PC-3 (cell line): ENCODE results near the gene ZIC4.

Source experiments
- EZH2 ChIP-seq: fragments of 300-600 bp; sonication (generic); IDR thresholded peaks from one replicate; pipeline ENCODE4 v1.6.1; 2017; ENCODE audit warnings: antibody characterized with exemption, mild to moderate bottlenecking, low read length; ENCODE audit not compliant: unreplicated experiment
- EZH2phosphoT487 ChIP-seq: fragments of 300-600 bp; sonication (generic); IDR thresholded peaks from 2 replicates; pipeline ENCODE4 v1.6.1; 2018; ENCODE audit warnings: mild to moderate bottlenecking, antibody characterized with exemption, low read length, borderline replicate concordance
- TF ChIP-seq, protein P1 (sequence below): fragments of 300-600 bp; sonication (generic); conservative IDR thresholded peaks from 2 replicates; pipeline ENCODE4 v1.5.1; 2017; ENCODE audit warnings: antibody characterized with exemption, low read depth, mild to moderate bottlenecking, low read length

DNA sequence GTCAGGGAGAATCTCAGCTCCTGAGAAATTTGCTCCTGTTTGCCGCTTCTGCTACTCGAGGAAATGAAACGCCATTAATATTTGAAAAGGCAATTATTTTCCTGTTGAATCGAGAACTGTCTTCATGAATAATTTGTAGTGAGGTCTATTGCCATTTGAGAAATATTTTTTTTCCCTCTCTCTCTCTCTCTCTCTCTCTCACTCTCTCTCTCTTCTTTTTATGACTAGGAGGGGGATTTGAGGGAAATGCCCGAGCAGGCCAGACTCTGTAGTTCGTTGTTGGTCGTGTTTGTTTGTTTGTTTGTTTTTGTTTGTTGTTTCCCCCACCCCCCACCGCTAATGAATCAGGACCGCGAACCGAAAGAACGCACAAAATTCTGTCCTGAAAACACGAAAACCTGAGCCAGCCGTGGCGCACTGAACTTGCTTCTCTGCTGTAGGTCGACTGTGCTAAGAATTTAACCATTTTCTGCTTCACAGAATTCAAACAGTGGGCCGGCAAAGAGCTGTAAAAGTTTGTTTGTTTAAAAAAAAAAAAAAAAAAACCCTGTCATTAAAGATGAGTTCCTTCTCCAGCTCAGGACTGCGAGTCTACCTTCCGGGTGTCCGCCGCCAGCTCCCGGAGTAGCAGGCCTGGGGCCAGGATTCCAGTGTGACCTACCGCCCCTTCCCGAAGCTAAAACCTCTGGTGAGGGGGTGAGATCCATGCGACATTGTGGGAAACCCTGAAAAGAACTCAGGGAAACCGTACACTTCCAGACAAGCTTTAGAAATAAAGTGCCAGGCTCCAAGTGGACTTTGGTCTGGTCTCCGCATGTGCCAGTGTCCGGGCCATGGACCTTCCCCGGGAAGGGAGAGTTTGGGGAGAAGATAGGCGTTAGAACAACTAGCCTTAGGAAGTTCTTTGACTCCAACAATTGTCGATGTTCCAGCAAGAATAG lies 12.1 kb downstream of the ZIC4 start:
- TF ChIP-seq, protein P1, sequence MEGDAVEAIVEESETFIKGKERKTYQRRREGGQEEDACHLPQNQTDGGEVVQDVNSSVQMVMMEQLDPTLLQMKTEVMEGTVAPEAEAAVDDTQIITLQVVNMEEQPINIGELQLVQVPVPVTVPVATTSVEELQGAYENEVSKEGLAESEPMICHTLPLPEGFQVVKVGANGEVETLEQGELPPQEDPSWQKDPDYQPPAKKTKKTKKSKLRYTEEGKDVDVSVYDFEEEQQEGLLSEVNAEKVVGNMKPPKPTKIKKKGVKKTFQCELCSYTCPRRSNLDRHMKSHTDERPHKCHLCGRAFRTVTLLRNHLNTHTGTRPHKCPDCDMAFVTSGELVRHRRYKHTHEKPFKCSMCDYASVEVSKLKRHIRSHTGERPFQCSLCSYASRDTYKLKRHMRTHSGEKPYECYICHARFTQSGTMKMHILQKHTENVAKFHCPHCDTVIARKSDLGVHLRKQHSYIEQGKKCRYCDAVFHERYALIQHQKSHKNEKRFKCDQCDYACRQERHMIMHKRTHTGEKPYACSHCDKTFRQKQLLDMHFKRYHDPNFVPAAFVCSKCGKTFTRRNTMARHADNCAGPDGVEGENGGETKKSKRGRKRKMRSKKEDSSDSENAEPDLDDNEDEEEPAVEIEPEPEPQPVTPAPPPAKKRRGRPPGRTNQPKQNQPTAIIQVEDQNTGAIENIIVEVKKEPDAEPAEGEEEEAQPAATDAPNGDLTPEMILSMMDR = no peak
- no peak for TF ChIP-seq EZH2
- TF ChIP-seq EZH2phosphoT487 = no peak
